ENCODE results near the gene DNAJC5. TPM values are rescaled to one million over a fixed set of nuclear protein-coding genes. Genes with fewer than 3 reads are reported as not detected.

Gene DNAJC5
- total and polyA plus RNA-seq, 2 donors (not counting 1 experiment from before 2014, with no cell fraction given): 12.2 to 33.3 TPM

DNA sequence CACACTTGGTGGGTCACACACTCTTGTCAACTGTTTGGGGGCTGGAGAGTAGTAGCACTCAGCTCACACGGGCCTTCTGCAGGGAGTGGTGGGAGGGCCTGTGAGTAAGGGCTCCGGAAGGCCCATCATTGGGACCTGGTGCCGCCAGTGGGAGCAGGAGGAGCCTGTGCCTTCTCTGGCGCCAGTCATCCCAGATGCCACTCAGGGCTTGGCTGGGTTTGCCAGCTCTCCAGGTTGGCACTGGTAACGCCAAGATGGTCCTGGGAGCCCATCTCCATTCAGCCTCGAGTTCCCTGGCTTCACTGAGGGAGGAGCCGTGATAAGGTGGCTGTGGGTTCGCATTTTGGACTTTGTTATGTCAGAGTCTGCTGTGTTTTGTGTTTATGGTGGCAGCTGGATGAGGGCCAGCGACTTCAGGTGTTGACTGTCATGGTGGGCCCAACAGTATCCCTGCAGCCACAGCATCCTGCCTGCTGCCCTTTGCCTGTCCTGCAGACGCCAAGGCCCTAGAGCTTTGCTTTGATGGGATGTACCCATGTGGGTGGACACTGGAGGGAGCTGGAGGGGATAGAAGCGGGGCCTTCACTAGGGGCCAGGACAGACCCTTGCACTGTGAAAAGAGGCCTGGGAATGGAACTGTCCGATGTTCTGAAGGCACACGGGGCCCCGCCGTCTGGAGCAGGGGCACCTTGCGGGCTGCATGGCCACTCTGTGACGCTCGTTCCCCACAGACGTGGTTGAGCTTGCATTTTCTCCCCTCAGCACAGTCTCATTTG is 13.3 kb upstream of the DNAJC5 start:
- ChIA-PET CTCF (no interaction called here), POLR2A (no interaction called here)
- Histone ChIP-seq H2AFZ (ENCODE audit: insufficient read depth, low read depth, low read length, poor library complexity, severe bottlenecking) (no peak overlapping the region), H3K79me2 (ENCODE audit: control insufficient read depth, insufficient read depth, low read length) (peaks cover 44% of the 10 kb centered on the region), H3K4me1 (ENCODE audit: control insufficient read depth in 2 of 2, insufficient read depth in 2 of 2, low read length in 2 of 2) (no peaks in the 10 kb centered on the region), H3K4me3 (ENCODE audit: control extremely low read depth in 1 of 5, extremely low read depth in 1 of 5, insufficient read depth in 1 of 5, low read depth in 2 of 5, low read length in 4 of 5) (no peak overlapping the region), H3K27ac (ENCODE audit: low read length in 2 of 2) (no peak overlapping the region), H3K9ac (ENCODE audit: low read length) (no peak overlapping the region), H3K9me3 (ENCODE audit: control extremely low read depth in 1 of 3, control insufficient read depth in 2 of 3, insufficient read depth in 1 of 3, low read length in 2 of 3) (no peaks in the 10 kb centered on the region), H3K27me3 (replicated peaks in 1 of 4; ENCODE audit: control extremely low read depth in 1 of 4, control insufficient read depth in 3 of 4, insufficient read depth in 4 of 4, low read length in 3 of 4) (no peaks in the 10 kb centered on the region), H3K4me2 (replicated peaks; ENCODE audit: low read depth, low read length, poor library complexity, severe bottlenecking) (no peak overlapping the region), H3K36me3 (replicated peaks in 1 of 2; ENCODE audit: control extremely low read depth in 1 of 2, control insufficient read depth in 1 of 2, extremely low read depth in 1 of 2, insufficient read depth in 2 of 2, low read length in 1 of 2) (peaks cover 8 to 39% of the 10 kb centered on the region in 2 experiments), H4K20me1 (ENCODE audit: control insufficient read depth, insufficient read depth, low read length, poor library complexity, severe bottlenecking) (peaks cover 80% of the 10 kb centered on the region)
- ATAC-seq (ENCODE audit: low read depth) (no peak), DNase-seq (no peak)
- Mint-ChIP-seq H3K9me3 (ENCODE audit: insufficient read depth) (no peaks in the 10 kb centered on the region), H3K27me3 (no peaks in the 10 kb centered on the region), H3K27ac (no peak overlapping the region), H3K4me3 (no peak overlapping the region), H3K4me1 (no peaks in the 10 kb centered on the region)
- no peak for TF ChIP-seq CTCF (IDR thresholded peaks at IDR 0.05)
- TF ChIP-seq EZH2 (IDR thresholded peaks at IDR 0.05; ENCODE audit: borderline replicate concordance, insufficient read depth, low read depth, low read length, poor library complexity, severe bottlenecking): no peak
- intact Hi-C loops (cut with micrococcal nuclease): no loop called here
- WGBS (ENCODE audit: insufficient coverage): 99% methylated on average over 19 of the region's 19 CpGs

Data from B cell (primary cell).